Keratinocyte (primary cell): Measurements from ENCODE around the gene DBX2.

ENCODE experiments used
- EZH2 ChIP-seq: IDR thresholded peaks from one replicate; pipeline ENCODE4 v1.6.1; 2012; ENCODE audit warnings: inconsistent platforms, mild to moderate bottlenecking, low read length, moderate library complexity
- TF ChIP-seq, protein P1 (sequence below), 3 experiments: IDR thresholded peaks in 1 of 3; conservative IDR thresholded peaks in 1 of 3; optimal IDR thresholded peaks in 1 of 3; 2 replicates in 2 of 3; 3 replicates in 1 of 3; pipeline versions ENCODE3 to v1.5.1; 2011; ENCODE audit warnings: low read length in 3 of 3, mild to moderate bottlenecking in 3 of 3, moderate library complexity in 2 of 3, control low read depth in 1 of 3, inconsistent platforms in 1 of 3; ENCODE audit not compliant: insufficient read depth in 2 of 3; ENCODE audit errors: extremely low read depth in 1 of 3

DNA sequence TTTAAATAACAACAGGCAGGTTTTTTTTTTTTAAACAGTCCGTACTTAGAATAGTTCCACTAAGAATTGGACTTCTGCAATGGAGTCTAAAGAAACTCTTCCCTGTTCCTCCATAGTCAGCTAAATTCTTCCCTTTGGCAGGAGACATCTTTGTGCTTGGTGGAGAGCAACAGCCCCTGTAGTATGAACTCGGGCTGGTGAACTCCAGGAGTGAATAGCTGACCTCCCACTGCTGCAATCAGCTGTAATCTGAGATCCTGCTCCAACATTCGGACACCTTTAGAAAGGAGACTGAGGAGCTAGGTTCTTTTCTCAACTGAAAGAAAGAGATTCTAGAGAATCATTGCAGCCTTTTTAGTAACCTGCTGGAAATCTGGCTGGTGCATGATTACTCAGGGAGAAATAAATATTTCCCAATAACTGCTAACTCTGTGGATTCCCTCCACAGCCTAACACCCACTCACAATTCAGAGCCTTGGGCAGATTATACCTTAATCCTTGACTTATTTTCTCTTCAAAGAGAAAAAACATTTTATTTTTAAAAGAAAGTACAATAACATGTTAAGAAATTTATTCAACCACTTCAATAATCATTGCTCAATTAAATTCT, 25.6 kb upstream of the DBX2 start:
- TF ChIP-seq, protein P1, sequence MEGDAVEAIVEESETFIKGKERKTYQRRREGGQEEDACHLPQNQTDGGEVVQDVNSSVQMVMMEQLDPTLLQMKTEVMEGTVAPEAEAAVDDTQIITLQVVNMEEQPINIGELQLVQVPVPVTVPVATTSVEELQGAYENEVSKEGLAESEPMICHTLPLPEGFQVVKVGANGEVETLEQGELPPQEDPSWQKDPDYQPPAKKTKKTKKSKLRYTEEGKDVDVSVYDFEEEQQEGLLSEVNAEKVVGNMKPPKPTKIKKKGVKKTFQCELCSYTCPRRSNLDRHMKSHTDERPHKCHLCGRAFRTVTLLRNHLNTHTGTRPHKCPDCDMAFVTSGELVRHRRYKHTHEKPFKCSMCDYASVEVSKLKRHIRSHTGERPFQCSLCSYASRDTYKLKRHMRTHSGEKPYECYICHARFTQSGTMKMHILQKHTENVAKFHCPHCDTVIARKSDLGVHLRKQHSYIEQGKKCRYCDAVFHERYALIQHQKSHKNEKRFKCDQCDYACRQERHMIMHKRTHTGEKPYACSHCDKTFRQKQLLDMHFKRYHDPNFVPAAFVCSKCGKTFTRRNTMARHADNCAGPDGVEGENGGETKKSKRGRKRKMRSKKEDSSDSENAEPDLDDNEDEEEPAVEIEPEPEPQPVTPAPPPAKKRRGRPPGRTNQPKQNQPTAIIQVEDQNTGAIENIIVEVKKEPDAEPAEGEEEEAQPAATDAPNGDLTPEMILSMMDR (optimal IDR thresholded peaks at IDR 0.05 in 1 of 3, IDR thresholded peaks at IDR 0.05 in 1 of 3, conservative IDR thresholded peaks at IDR 0.05 in 1 of 3; ENCODE audit: extremely low read depth in 1 of 3, insufficient read depth in 2 of 3, low read length in 3 of 3): no peak
- TF ChIP-seq EZH2: no peak
